Measurements from ENCODE around the gene GBP7. TPM values are rescaled to one million over a fixed set of nuclear protein-coding genes. Genes with fewer than 3 reads are reported as not detected.

GBP7 gene
- total RNA-seq, 1 donor from 2014 or later: not detected

DNA sequence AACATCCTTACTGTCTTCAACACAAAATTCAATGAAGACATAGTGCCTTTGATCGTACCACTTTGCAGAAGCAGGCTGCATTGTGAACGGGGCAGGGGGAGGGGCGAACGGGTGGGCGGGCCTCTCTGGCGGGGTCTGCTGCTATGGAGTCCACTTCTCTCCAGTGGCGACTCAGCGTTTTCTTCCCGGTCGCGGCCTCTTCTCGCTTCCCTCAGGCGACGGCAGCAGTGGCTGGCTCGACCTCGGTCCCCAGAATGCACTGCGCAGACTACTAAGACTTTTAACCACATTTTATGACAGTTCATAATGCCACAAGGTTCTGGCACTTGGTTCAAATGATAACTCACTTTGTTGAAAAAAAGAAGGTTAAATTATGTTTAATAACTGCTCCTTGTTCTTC is 71.1 kb downstream of the GBP7 start:
- H3K27ac Mint-ChIP-seq: no peak overlapping the region
- DNase-seq (ENCODE audit: low spot score in 2 of 2, unreplicated experiment in 2 of 2): no peak
- H3K36me3 Mint-ChIP-seq: no peaks in the 10 kb centered on the region
- peaks cover 5% of the 10 kb centered on the region for H3K9me3 Mint-ChIP-seq
- TF ChIP-seq, protein P1, sequence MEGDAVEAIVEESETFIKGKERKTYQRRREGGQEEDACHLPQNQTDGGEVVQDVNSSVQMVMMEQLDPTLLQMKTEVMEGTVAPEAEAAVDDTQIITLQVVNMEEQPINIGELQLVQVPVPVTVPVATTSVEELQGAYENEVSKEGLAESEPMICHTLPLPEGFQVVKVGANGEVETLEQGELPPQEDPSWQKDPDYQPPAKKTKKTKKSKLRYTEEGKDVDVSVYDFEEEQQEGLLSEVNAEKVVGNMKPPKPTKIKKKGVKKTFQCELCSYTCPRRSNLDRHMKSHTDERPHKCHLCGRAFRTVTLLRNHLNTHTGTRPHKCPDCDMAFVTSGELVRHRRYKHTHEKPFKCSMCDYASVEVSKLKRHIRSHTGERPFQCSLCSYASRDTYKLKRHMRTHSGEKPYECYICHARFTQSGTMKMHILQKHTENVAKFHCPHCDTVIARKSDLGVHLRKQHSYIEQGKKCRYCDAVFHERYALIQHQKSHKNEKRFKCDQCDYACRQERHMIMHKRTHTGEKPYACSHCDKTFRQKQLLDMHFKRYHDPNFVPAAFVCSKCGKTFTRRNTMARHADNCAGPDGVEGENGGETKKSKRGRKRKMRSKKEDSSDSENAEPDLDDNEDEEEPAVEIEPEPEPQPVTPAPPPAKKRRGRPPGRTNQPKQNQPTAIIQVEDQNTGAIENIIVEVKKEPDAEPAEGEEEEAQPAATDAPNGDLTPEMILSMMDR (IDR thresholded peaks at IDR 0.05; ENCODE audit: unreplicated experiment): no peak
- peaks cover 1% of the 10 kb centered on the region for H3K27me3 Mint-ChIP-seq (ENCODE audit: low read depth)
- H3K4me3 Mint-ChIP-seq: no peak overlapping the region
- H3K4me1 Mint-ChIP-seq: no peaks in the 10 kb centered on the region

DNA sequence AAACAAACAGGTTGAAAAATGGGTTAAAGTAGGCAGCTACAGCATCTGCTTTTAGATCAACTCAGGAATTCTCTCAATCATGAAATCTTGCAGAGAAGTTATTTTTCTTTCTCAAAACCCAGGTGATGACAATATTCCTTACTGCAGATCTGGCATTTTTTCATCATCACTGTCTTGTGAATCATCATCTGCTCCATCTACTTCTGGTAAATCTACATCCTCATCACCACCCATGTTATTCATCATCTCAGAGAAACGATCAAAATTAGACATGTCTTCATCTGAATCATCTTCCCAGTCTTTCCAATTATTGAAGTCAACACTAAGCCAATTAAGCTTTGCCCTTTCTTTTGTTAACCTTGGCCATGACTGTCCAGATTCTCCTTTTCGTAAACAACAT is 71.7 kb downstream of the GBP7 start:
- no peaks in the 10 kb centered on the region for H3K4me1 Mint-ChIP-seq
- H3K9me3 Mint-ChIP-seq: peaks cover 10% of the 10 kb centered on the region
- H3K4me3 Mint-ChIP-seq: no peak overlapping the region
- no peak overlapping the region for H3K27ac Mint-ChIP-seq
- H3K27me3 Mint-ChIP-seq (ENCODE audit: low read depth): peaks cover 1% of the 10 kb centered on the region
- TF ChIP-seq, protein P1 (IDR thresholded peaks at IDR 0.05; ENCODE audit: unreplicated experiment): no peak
- no peaks in the 10 kb centered on the region for H3K36me3 Mint-ChIP-seq
- DNase-seq (ENCODE audit: low spot score in 2 of 2, unreplicated experiment in 2 of 2): no peak

DNA sequence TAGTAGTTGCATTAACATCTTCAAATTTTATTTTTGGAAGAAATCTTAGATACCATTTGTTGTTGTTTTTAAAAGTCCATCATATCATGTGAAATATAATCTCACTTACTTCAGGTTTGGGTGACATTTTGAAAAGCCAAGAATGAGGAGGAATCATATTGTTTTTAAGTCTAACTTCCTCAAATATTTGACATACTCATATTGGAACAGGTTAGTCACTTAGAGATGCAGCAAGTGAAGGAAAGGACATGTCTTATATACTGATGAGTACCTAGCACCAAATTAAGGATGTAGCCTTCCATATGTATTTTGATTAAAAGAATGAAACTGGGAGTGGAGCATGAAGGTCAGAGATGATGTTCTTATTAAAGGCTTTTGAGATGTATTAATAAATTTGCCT is 73.8 kb downstream of the GBP7 start:
- TF ChIP-seq, protein P1 (IDR thresholded peaks at IDR 0.05; ENCODE audit: unreplicated experiment): no peak
- H3K27ac Mint-ChIP-seq: no peak overlapping the region
- H3K4me1 Mint-ChIP-seq: no peaks in the 10 kb centered on the region
- no peaks in the 10 kb centered on the region for H3K36me3 Mint-ChIP-seq
- H3K27me3 Mint-ChIP-seq (ENCODE audit: low read depth): peaks cover 1% of the 10 kb centered on the region
- H3K9me3 Mint-ChIP-seq: peaks cover 21% of the 10 kb centered on the region
- no peak overlapping the region for H3K4me3 Mint-ChIP-seq
- no peak for DNase-seq (ENCODE audit: low spot score in 2 of 2, unreplicated experiment in 2 of 2)

DNA sequence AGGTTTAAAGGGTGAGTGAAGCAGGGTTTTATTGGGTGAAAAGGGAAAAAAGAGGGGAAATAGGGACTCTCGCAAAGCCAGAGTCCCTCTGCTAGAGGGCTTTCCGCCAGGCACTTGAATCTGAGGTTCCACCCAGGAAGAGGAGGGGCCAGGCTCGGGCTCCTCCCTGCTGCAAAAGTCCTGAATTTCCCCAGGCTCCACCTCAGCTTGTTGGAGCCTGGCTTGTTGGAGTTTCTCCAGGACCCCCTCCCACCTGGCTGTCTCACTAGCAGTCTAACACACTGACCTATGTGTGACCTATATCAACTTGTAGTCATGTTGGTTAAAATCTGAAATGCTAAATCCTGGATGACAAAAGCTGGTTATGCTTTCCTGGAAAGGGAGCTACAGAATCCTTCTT is 75.4 kb downstream of the GBP7 start:
- TF ChIP-seq, protein P1 (IDR thresholded peaks at IDR 0.05; ENCODE audit: unreplicated experiment): no peak
- Mint-ChIP-seq H3K4me3 (no peak overlapping the region), H3K27ac (no peak overlapping the region), H3K36me3 (peaks cover 6% of the 10 kb centered on the region), H3K4me1 (no peaks in the 10 kb centered on the region), H3K27me3 (ENCODE audit: low read depth) (peaks cover under 1% of the 10 kb centered on the region), H3K9me3 (peaks cover 35% of the 10 kb centered on the region)
- no peak for DNase-seq (ENCODE audit: low spot score in 2 of 2, unreplicated experiment in 2 of 2)

DNA sequence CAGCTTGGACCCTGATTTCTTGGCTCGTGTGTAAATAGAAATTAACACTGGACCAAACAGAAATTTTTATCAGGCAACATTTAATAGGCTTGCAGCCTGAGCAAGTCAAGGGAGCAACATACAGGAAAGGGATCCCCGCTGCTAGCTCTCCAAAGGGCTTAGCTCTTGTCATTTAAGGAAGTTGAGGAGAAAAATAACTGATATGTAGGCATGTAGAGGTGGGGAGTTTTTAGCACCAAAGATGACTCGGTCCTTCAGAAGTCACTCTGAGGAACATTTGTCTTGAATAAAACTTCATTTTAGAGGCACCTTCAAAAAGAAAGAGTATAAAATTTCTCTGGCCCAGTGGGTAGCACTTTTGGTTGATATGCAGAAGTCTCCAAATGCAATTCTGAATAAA is 76.9 kb downstream of the GBP7 start:
- H3K27me3 Mint-ChIP-seq (ENCODE audit: low read depth): no peaks in the 10 kb centered on the region
- DNase-seq (ENCODE audit: low spot score in 2 of 2, unreplicated experiment in 2 of 2): no peak
- H3K4me3 Mint-ChIP-seq: no peak overlapping the region
- H3K9me3 Mint-ChIP-seq: peaks cover 44% of the 10 kb centered on the region
- no peaks in the 10 kb centered on the region for H3K4me1 Mint-ChIP-seq
- peaks cover 6% of the 10 kb centered on the region for H3K36me3 Mint-ChIP-seq
- no peak overlapping the region for H3K27ac Mint-ChIP-seq
- TF ChIP-seq, protein P1 (IDR thresholded peaks at IDR 0.05; ENCODE audit: unreplicated experiment): no peak

DNA sequence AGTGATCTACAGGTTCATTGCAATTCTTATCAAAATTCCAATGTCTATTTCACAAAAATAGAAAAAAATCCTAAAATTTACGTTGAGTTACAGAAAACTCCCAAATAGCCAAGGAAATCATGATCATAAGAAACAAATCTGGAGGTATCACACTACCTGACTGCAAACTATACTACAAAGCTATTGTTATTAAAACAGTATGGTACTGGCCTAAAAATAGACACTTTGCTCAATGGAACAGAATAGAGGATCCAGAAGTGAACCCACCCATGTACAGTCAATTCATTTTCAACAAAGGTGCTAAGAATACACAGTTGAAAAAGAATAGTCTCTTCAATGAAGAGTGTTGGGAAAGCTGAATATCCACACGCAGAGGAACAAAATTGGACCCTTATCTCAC is 80.1 kb downstream of the GBP7 start:
- DNase-seq (ENCODE audit: low spot score in 2 of 2, unreplicated experiment in 2 of 2): no peak

More for the DNA sequence above, 80.1 kb downstream of the GBP7 start:
- TF ChIP-seq, protein P1 (IDR thresholded peaks at IDR 0.05; ENCODE audit: unreplicated experiment): no peak
- Mint-ChIP-seq H3K4me1 (no peaks in the 10 kb centered on the region), H3K4me3 (no peak overlapping the region), H3K9me3 (peaks cover 48% of the 10 kb centered on the region), H3K27ac (no peak overlapping the region), H3K36me3 (peaks cover 6% of the 10 kb centered on the region), H3K27me3 (ENCODE audit: low read depth) (no peaks in the 10 kb centered on the region)
